OCI-M2 (cell line): ENCODE measurements around the gene HOXC12.

Source experiments
- DNase-seq: peaks from one replicate; lab custom pipeline; 2025; ENCODE audit not compliant: unreplicated experiment; lab: John Stamatoyannopoulos, UW

HOXC12 gene, protein sequence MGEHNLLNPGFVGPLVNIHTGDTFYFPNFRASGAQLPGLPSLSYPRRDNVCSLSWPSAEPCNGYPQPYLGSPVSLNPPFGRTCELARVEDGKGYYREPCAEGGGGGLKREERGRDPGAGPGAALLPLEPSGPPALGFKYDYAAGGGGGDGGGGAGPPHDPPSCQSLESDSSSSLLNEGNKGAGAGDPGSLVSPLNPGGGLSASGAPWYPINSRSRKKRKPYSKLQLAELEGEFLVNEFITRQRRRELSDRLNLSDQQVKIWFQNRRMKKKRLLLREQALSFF

GRCh38 chr12:53954694-53955035 lies at the start of gene HOXC12:
Gene HOXC12, plus strand, starts transcription at chr12:53954903. Its CDS starts 27 bp downstream, at chr12:53954930.
- DNase-seq, result no peak

GRCh38 chr12:53907103-53907502 lies 47.6 kb upstream of the HOXC12 start:
- DNase-seq, result no peak

DNA sequence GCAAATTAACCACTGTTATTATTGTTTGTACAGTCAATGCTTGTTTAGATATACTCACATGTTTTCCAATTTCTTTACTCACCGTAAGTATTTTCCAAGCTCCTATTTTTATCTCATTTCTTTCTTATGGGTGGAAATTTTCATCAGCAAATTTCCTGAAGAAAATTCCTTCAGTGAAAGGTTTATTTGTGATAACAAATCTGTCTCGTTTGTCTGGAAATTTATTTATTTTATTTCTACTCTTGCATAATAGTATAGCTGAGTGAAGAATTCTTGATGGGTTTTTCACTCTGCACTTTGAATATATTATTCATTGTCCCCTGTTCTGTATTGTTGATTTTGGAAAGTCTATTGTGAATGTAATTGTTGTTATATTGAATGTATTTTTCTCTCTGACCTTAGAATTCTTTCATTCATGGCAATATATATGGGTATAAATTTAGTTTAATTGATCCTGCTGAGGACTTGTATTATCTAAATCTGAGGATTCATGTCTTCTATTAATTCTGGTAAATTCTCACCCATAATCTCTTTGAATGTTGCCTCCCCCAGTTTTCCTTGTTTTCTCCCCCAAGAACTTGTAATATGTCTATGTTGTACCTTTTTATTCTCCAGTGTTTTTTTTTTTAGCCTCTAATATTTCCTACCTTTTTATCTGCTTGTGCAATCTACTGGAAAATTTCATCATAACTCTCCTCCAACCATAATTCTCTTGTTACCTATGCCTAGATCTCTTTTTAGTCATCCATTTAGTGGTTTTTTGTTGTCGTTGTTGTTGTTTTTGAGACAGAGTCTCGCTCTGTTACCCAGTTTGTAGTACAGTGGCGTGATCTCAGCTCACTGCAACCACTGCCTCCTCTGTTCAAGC lies 37.7 kb upstream of the HOXC12 start:
- DNase-seq, result no peak

- no peak for DNase-seq
Observed at GRCh38 chr12:53924521-53925405, 29.9 kb upstream of the HOXC12 start.

DNA sequence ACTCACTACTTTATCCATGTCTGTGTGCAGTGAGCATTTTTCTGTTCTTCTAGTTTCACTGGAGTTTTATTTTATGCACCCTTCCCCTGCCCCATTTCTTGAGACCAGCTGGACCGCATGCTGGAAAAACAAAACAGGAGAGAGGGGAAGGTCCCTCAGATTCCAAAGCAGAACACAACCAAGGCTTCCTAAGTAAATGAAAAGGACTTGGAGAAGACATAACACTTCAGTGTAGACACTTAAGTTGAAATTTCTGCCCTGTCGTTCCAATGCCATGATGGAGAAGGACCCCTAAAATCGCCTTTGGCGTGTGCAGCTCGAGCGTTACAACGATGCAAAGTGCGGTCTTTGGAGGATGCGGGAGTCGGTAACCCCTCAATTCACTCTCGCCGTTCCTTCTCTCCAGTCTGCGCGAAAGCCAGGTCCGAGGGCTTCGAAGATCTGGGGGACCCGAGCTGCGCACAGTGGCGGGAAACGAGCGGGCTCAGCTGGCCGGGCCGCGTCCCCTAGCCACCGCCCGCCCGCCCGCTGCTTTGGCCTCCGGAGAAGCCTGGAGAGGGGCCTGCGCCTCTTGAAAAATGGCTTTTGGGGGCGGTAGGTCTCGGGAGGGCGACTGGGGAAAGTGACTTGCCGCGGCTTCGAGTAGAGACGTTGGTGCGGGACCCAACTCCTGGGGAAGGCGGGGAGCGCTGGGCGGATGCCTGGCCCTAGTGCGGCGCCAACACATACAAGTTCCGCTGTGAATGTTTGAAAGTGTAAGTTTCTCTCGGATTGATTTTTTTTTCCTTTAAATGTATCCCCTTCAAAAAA lies 27.3 kb upstream of the HOXC12 start:
- DNase-seq, result no peak

DNA sequence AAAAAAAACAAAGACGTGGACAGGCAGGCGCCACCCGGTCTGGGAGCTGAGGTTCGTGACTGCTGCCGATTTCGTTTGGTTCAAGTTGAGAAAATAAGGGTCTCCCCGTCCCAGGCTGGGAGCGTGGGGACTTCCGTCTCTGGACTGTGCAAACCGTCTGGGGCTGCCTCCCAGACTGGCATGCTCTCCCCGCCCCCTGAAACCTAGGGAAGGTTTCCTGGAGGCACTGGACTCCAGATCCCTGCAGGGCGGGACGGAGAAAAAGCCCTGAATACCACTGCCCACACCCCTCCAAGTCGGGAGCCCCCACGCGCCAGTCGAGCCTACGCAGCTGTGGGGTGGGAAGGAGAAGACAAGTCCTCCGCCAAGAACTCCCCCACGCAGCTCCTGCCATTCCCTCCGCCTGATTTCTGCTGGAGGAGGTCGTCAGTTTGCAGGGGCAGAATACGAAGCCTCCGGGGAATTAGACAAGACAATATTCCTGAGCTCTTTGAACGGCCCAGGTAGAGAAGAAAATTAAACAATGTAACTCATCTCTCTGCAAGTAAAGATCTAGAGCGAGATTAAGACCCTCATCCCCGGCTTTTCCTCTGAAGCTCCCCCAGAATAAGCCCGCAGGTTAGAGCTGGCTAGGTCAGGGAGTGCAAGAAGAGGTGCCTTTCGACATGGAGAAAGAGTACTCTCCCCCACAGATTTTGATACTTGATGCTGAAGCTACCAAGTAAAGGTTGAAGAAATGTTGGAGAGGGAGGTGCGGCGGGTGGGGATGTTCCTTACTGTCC lies 26.5 kb upstream of the HOXC12 start:
- DNase-seq, result no peak

GRCh38 chr12:53929527-53929926 lies 25.2 kb upstream of the HOXC12 start:
- DNase-seq, result no peak

- DNase-seq, result no peak
Observed at GRCh38 chr12:53930591-53931255, 24.0 kb upstream of the HOXC12 start.

DNA sequence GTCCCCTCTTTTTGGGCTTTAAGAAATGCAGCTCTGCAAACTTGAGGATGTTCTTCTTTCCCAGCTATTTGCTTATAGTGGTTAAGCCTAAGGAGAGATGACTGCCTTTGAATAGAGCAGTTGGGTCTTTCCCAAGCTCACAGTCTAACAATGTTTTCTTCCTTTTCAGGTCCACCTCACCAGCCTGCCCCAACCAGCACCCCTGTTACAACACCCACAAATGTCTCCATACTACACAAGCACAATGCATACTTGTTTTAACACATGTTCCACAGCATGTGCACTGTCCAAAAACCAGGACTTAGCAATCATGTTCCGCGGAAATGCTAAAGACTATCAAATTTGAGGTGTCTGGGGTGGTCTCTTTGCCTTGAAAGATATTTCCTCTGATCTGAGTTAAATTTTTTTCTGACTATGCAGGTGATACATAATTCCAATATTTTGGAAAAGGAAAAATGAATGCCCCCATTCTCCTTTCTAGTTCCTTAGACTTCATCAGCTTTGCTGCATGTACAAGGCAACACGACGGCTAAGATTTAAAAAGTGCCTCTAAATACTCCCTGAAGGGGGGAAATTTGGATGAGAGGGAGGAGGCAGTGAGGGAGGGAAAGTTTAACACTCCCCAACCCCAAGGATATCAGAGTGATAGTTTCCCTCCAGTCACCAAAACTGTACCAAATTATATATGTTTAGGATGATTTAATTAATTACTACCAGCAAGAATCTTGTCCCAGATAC lies 22.7 kb upstream of the HOXC12 start:
- DNase-seq, result no peak

- no peak for DNase-seq
Observed at GRCh38 chr12:53932915-53933314, 21.8 kb upstream of the HOXC12 start.

DNA sequence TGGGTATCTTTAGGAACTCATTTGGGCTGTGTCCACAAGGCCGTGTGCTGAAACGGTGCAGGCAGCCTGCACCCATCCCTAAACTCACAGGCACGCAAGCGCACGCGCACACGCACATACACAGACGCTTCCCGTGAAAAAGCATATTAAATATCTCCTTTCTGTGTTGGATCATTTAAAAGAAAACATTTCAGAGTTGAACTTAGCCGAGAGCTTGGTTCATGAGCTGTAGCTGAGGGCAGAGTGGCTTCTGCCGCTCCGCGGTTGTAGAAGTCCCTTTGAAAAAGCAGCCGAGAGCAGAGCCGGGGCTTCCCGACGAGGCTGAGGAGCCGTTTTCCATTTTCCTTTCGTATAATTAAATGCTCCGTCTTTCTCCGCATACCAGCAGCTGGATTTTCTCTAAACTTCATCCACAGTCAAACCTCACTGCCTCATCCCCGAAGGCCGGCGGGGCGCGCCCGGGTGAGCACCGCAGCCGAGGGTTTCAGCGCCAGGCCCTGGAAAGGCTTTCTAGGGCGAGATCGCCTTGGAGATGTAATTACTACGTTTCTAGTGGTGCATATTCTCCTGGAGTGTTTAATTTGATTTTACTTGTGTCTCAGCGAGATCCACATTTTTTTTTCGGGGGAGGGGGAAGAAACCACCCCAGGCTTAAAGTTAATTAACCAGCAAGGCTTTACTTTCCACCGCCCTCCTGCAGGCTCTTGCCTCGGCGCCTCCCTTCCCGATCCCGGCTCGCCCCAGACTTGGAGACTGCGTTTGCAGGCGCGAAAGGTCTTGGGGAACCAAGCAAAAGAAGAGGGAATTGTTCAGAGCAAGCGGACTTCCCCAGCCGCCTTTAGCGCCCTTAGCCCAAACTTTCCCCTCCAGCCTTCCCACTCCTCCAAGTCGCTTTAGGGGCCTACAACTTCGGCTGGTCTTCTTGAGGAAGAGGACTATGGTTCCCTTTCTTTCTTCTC lies 19.0 kb upstream of the HOXC12 start:
- no peak for DNase-seq

- DNase-seq, result no peak
Observed at GRCh38 chr12:53937099-53937498, 17.6 kb upstream of the HOXC12 start.

DNA sequence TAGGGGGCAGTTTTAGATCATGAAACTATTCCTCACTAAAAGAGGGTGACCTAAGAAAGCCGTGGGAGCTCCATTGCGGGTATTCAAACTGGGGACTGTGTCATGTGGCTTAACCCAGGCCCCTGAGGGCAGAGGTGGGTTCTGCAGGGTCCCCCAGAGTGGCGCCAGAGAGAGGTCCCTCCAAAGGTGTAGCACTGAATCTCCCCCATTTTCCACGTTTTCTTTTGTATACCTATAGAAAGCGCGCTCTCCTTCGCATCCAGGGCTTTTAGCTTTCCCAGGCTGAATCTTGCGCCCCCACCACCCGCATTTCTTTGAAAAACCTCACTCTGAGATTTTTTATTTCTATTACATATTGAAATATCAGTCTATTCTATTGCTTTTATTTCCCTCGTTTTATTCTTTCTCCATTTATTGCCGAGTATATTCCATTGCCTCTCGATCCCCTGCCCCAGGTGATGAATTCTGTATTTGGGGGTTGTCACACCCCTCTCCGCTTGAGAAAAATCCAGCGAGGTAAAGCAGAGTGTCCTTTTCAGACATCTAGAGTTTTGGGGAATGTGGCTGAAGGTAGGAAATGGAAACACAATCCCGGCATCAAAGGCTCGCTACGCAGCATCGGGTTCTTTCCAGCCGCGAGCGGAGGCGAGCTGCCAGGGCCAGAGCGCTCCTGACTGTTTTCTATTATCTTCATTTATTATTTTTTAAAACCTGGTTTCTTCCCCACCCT lies 16.9 kb upstream of the HOXC12 start:
- no peak for DNase-seq

- no peak for DNase-seq
Observed at GRCh38 chr12:53938326-53939140, 16.2 kb upstream of the HOXC12 start, which contains the start of gene HOXC13. Gene HOXC13, plus strand, starts transcription at chr12:53938831. Its CDS starts 76 bp downstream, at chr12:53938907.

GRCh38 chr12:53939141-53940108 lies 15.3 kb upstream of the HOXC12 start:
- DNase-seq, result no peak
